HepG2 (cell line): ENCODE measurements around the gene COMT.

Source experiments
- CCAR2 ChIP-seq: fragments of 200-400 bp; formaldehyde crosslinking; optimal IDR thresholded peaks from 2 replicates; pipeline ENCODE3; 2018; ENCODE audit warnings: low read depth, mild to moderate bottlenecking, low read length, moderate library complexity
- CHD2 ChIP-seq: IDR thresholded peaks from 2 replicates; pipeline ENCODE4 v1.6.1; 2011; ENCODE audit warnings: low read depth, low read length, improper control_type of control experiment
- EZH2 ChIP-seq: conservative IDR thresholded peaks from 2 replicates; pipeline ENCODE4 v1.6.1; 2012; ENCODE audit warnings: mild to moderate bottlenecking, low read depth, low read length, moderate library complexity
- HHEX ChIP-seq: IDR thresholded peaks from 2 replicates; pipeline ENCODE4 v1.6.1; 2016; ENCODE audit warnings: control low read depth
- NR3C1 ChIP-seq: sonication (generic); formaldehyde crosslinking; IDR thresholded peaks from 2 replicates; pipeline ENCODE4 v1.4.0; 2020; ENCODE audit warnings: missing genetic modification reagents
- POLR2AphosphoS5 ChIP-seq: IDR thresholded peaks from 2 replicates; pipeline ENCODE4 v1.6.1; 2012; ENCODE audit warnings: low read depth, low read length
- THAP11 ChIP-seq: IDR thresholded peaks from 2 replicates; pipeline ENCODE4 v1.6.1; 2016; ENCODE audit warnings: missing biosample characterization, missing genetic modification reagents
- ZNF264 ChIP-seq: sonication (generic); formaldehyde crosslinking; IDR thresholded peaks from 2 replicates; pipeline ENCODE4 v1.4.0; 2020; ENCODE audit warnings: missing genetic modification reagents
- ZNF274 ChIP-seq: sonication (generic); formaldehyde crosslinking; IDR thresholded peaks from 2 replicates; pipeline ENCODE4 v1.5.1; 2020; ENCODE audit warnings: mild to moderate bottlenecking, missing genetic modification reagents

- TF ChIP-seq EZH2 (no peak), CHD2 (no peak), CCAR2 (no peak), HHEX (no peak), POLR2AphosphoS5 (no peak), ZNF264 (no peak), THAP11 (CRISPR knock-in tag) (no peak), ZNF274 (CRISPR knock-in tag) (no peak), NR3C1 (no peak)
Measured at GRCh38 chr22:19929586-19930550, 11.7 kb upstream of the COMT start.
